ENCODE measurements around the gene ATP5F1D. TPM values are rescaled to one million over a fixed set of nuclear protein-coding genes. Genes with fewer than 3 reads are reported as not detected.

The ATP5F1D gene
- total and polyA plus RNA-seq, 9 donors = 99.2 to 211 (median 165) TPM

DNA sequence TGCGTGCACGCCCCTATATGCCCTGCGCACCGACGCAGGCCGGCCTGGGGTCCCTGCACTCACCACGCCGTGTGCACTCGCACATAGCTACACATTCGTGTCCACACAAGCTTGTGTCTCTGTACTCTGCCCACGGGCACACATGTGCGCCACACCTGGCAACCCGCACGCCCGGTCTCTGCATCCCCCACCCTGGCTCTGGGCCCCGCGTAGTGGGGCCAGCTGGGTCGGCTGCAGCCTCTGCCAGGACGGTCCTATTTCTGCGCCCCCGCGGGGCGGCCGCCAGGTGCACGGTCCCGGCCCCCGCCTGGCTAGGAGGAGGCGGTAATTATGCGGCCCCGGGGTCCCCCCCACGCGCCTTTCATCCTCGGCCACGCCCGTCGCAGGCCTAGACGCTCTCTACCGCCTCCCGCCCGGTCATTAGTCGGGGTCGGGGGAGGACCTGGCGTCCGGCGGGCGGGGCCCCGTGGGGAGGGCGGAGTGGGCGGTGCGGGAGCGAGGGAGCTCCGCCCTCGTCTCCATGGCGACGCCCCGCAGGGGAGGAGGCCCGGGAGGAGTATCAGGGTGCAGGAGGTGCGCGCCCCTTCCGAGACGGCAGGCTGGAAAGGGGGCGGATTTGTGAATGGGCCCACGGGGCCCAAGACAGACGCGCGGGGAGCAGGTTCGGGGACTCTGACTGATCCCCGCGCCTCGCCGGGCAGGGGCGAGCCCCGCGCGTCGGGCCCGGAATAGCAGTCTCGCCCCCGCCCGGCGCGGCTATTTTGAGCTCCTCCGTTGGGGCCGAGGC, 24.8 kb downstream of the ATP5F1D start:
- Histone ChIP-seq H3K27ac (ENCODE audit: low read length) (peak overlapping the region; percentile 78), H3K27me3 (ENCODE audit: control insufficient read depth, insufficient read depth, low read length) (peaks cover 5% of the 10 kb centered on the region), H3K4me3 (ENCODE audit: low read length) (peak overlapping the region; percentile 38), H3K9me3 (replicated peaks; ENCODE audit: control insufficient read depth, low read depth, low read length) (no peaks in the 10 kb centered on the region), H3K4me1 (ENCODE audit: control insufficient read depth, insufficient read depth, low read length) (peaks cover 81% of the 10 kb centered on the region), H3K36me3 (ENCODE audit: control insufficient read depth, insufficient read depth, low read length) (peaks cover 14% of the 10 kb centered on the region)
- under 1% methylated on average over 77 of the region's 84 CpGs for WGBS (ENCODE audit: insufficient coverage)
- DNase-seq = peak; percentile 87

DNA sequence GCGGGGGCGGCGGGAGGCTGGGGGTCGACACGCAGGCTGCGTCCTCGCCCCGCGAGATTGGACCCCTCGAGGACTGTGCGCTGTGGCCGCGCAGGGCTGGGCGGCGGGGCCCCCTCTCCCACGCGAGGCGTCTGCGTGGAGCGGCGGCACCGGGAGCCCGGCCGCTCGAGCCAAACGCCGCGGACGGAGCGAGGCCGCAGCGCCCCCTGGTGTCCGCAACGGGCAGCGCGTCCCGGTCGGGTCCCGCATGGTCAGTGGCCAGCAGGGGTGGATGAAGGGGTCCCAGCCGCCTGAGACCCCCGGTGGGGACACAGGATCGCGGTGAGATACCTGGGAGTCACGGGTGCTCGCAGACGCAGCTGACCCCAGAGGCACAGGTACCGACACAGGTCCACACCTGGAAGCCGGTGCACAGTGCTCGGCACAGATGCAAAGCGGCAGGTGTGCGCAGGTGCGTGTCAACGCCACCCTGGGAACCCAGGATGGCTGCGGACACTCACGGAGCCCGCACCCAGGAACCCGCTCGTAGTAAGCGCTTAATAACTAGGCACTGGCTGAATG, 25.4 kb downstream of the ATP5F1D start:
- under 1% methylated on average over 59 of the region's 59 CpGs for WGBS (ENCODE audit: insufficient coverage)
- Histone ChIP-seq H3K27me3 (ENCODE audit: control insufficient read depth, insufficient read depth, low read length) (peaks cover 5% of the 10 kb centered on the region), H3K27ac (ENCODE audit: low read length) (peak overlapping the region; percentile 78), H3K36me3 (ENCODE audit: control insufficient read depth, insufficient read depth, low read length) (peaks cover 21% of the 10 kb centered on the region), H3K4me3 (ENCODE audit: low read length) (peak overlapping the region; percentile 38), H3K9me3 (replicated peaks; ENCODE audit: control insufficient read depth, low read depth, low read length) (no peaks in the 10 kb centered on the region), H3K4me1 (ENCODE audit: control insufficient read depth, insufficient read depth, low read length) (peaks cover 81% of the 10 kb centered on the region)
- DNase-seq = peak; percentile 74

DNA sequence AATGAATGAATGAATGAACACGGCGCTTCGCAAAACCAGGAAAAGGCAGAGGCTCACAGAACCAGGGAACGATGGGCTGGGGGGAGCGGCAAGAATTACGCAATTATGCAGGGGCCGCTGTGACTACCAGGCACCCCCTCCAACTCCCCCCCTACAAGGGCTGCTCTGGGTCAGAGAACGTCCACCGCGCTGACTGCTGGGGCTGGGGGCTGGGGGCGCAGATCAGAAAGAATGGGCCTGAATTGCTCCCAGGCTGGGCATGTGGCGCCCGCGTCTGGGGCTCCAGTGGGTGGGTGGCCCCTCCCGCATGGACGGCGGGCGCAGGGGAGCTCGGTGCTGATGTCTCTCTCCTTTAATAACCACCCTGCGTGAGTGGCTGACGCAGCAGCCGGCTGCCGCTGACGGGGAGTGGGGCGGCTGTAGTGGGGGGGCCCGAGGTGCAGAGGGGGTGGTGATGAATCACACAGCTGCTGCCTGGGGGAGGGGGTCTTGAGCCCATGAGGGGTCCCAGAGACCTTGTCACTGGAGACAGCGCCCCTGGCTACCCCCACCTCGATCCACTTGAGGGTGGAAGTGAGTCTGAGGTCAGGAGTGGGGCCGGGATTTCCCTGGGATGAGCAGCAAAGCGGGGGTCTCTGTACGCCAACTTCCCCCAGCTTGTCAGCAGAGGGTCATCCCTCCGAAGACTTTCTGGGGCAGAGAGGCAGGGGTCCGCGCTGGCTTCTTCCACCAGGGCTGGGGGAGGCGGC, 26.1 kb downstream of the ATP5F1D start:
- peaks cover 5% of the 10 kb centered on the region for H3K27me3 ChIP-seq (ENCODE audit: control insufficient read depth, insufficient read depth, low read length)
- H3K9me3 ChIP-seq (replicated peaks; ENCODE audit: control insufficient read depth, low read depth, low read length) = no peaks in the 10 kb centered on the region
- DNase-seq = peak; percentile 53
- peak overlapping the region; percentile 1 for H3K4me3 ChIP-seq (ENCODE audit: low read length)
- peak overlapping the region; percentile 82 for H3K27ac ChIP-seq (ENCODE audit: low read length)
- peaks cover 27% of the 10 kb centered on the region for H3K36me3 ChIP-seq (ENCODE audit: control insufficient read depth, insufficient read depth, low read length)
- WGBS (ENCODE audit: insufficient coverage) = 24% methylated on average over 20 of the region's 35 CpGs
- peaks cover 79% of the 10 kb centered on the region for H3K4me1 ChIP-seq (ENCODE audit: control insufficient read depth, insufficient read depth, low read length)

DNA sequence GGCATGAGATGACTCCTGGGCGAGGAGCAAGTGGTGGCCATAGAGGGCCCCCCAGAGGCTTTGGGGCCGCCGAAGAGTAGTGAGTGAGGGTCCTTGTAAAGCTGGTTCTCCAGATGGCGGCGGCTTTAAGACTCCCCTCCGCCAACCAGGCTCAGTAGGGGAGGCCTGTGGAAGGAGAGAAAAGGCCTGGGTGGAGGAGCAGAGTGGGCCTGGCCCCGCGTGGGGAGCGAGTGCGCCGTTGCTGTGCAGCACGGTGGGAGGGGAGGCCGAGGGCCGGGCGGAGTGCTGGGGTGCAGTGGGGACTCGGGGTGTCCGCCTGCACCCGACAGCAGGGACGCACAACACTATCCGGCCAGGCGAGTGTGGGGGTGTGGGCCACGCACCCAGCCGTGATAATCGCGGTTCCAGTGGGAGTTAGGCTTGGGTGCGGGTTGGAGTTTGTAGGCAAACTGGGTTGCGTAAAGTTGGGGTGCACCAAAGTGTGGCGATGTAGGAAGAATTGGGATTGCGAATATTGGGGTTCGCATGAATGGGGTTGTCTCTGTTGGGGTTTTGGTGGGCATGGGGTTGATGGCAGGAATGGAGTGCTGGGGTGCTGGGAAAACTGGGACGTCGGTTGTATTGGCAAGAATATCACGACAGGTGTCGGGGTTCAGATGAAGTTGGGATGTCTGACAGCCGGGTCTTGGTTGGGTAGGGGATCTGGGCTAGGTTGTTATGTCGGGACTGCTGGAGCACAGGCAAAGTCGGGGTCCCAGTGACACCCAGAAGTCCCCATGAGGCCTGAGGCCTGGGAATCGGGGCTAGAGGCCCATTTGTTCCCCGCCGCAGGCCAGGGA, 26.9 kb downstream of the ATP5F1D start:
- H3K27ac ChIP-seq (ENCODE audit: low read length) = peak overlapping the region; percentile 82
- DNase-seq = peak; percentile 46
- no peaks in the 10 kb centered on the region for H3K9me3 ChIP-seq (replicated peaks; ENCODE audit: control insufficient read depth, low read depth, low read length)
- H3K4me1 ChIP-seq (ENCODE audit: control insufficient read depth, insufficient read depth, low read length) = peaks cover 80% of the 10 kb centered on the region
- H3K36me3 ChIP-seq (ENCODE audit: control insufficient read depth, insufficient read depth, low read length) = peaks cover 35% of the 10 kb centered on the region
- H3K27me3 ChIP-seq (ENCODE audit: control insufficient read depth, insufficient read depth, low read length) = peaks cover 5% of the 10 kb centered on the region
- WGBS (ENCODE audit: insufficient coverage) = 46% methylated on average over 37 of the region's 40 CpGs
- H3K4me3 ChIP-seq (ENCODE audit: low read length) = no peak overlapping the region

DNA sequence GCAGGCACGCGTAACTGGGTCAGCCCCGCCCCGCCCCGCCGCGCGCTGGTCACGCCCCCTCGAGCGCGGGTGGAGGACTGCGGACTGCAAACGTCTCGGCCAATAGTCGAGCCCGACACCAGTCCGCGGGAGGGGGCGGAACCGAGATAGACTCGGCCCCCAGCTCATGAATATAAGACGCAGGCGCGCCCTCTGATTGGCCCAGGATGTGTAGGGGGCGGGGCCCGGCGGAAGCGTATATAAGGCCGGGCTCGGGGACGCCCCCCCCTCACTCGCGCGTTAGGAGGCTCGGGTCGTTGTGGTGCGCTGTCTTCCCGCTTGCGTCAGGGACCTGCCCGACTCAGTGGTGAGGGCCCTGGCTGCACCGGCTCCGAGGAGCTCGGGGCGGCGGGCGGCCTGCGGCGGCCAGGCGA, 27.5 kb downstream of the ATP5F1D start, which contains the start of gene CIRBP:
CIRBP (plus strand) TSS at position 268 of the 413 bp plus-strand sequence. CDS start 1,602 bp downstream, outside the sequence.
- Histone ChIP-seq H3K4me3 (ENCODE audit: low read length) (peak within 1 kb of the TSS; percentile 95), H3K27me3 (ENCODE audit: control insufficient read depth, insufficient read depth, low read length) (peaks cover 5% of the 10 kb centered on the region), H3K27ac (ENCODE audit: low read length) (peak within 1 kb of the TSS; percentile 99), H3K4me1 (ENCODE audit: control insufficient read depth, insufficient read depth, low read length) (peaks cover 86% of the 10 kb centered on the region), H3K36me3 (ENCODE audit: control insufficient read depth, insufficient read depth, low read length) (peaks cover 42% of the 10 kb centered on the region), H3K9me3 (replicated peaks; ENCODE audit: control insufficient read depth, low read depth, low read length) (no peaks in the 10 kb centered on the region)
- WGBS (ENCODE audit: insufficient coverage) = under 1% methylated on average over 50 of the region's 50 CpGs
- DNase-seq = peak; percentile 100

DNA sequence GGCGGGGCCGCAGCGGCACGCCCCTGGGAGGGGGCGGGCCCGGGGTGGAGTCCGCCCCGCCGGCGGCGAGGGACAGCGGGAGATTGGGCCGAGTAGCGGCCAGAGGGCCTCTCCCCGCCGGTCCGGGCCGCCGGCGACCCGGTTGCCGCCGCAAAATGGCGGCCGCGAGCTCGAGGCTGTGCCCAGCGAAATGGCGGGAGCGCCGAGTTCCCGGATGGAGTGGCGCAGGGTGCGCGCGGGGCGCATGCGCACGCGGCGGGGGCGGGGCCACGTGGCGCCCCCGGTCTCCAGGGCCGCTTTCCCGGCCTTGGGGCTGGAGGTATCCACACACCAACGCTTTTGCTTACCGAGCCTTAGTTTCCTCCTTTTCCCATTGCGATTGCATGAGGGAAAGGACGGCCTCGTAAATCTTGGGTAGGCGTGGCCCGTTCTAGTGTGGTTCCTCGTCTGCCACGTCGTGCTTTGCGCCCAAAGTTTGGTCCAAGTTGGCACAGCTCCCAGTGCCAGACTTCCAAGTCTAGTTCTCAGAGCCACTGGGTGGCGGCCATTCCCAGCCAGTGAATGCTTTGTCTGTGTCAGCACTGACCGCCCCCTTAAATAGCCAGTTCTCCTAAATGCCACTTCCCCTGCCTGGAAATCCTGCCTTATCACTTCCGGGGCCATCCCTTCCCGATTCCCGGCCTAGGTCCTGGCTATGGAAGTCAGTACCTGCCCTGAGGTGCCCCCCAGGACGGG, 28.1 kb downstream of the ATP5F1D start:
- no peaks in the 10 kb centered on the region for H3K9me3 ChIP-seq (replicated peaks; ENCODE audit: control insufficient read depth, low read depth, low read length)
- H3K4me1 ChIP-seq (ENCODE audit: control insufficient read depth, insufficient read depth, low read length) = peaks cover 87% of the 10 kb centered on the region
- peaks cover 5% of the 10 kb centered on the region for H3K27me3 ChIP-seq (ENCODE audit: control insufficient read depth, insufficient read depth, low read length)
- under 1% methylated on average over 61 of the region's 64 CpGs for WGBS (ENCODE audit: insufficient coverage)
- H3K36me3 ChIP-seq (ENCODE audit: control insufficient read depth, insufficient read depth, low read length) = peaks cover 47% of the 10 kb centered on the region
- peak overlapping the region; percentile 99 for H3K27ac ChIP-seq (ENCODE audit: low read length)
- H3K4me3 ChIP-seq (ENCODE audit: low read length) = peak overlapping the region; percentile 95
- DNase-seq = peak; percentile 94

DNA sequence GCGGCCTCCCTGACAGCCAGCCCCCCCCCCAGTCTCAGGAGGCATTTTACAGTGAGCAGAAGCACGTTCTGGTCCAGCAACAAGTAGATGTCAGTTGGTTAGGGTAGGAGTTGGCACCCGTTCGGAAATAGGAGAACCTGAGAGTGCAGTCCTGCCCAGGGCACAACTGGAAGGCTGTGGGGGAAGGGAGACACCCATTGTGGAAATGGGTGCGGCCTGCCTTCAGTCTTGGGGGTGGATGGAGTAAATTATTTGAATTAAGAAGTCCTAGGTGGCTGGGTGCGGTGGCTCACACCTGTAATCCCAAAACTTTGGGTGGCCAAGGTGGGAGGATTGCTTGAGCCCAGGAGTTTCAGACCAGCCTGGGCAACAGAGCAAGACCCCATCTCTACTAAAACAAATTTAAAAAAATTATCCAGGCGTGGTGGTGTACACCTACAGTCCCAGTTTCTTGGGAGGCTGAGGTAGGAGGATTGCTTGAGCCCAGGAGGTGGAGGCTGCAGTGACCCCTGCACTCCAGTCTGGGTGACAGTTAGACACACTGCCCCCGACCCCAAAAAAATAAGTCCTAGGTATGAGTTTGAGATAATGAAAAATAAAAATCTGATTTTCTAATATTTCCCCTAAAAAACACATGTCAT, 28.8 kb downstream of the ATP5F1D start:
- H3K27me3 ChIP-seq (ENCODE audit: control insufficient read depth, insufficient read depth, low read length) = peaks cover 5% of the 10 kb centered on the region
- H3K4me1 ChIP-seq (ENCODE audit: control insufficient read depth, insufficient read depth, low read length) = peaks cover 86% of the 10 kb centered on the region

DNA sequence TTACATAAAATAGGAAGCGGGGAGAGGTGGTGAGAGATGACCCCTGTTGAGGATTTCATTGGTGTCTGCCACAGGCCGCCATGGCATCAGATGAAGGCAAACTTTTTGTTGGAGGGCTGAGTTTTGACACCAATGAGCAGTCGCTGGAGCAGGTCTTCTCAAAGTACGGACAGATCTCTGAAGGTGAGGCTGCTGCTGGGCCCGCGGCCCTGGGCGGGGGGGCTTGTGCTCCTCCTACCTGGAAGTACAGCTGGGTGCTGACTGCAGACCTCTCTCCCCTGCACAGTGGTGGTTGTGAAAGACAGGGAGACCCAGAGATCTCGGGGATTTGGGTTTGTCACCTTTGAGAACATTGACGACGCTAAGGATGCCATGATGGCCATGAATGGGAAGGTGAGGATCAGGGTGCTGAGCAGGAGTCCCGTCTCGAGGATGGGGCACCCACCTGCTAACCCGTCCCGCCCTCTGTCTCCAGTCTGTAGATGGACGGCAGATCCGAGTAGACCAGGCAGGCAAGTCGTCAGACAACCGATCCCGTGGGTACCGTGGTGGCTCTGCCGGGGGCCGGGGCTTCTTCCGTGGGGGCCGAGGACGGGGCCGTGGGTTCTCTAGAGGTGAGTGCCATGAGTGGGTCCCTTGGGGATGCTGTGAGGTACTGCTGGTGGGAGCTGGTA, 29.4 kb downstream of the ATP5F1D start:
- 66% methylated on average over 17 of the region's 26 CpGs for WGBS (ENCODE audit: insufficient coverage)
- peaks cover 81% of the 10 kb centered on the region for H3K4me1 ChIP-seq (ENCODE audit: control insufficient read depth, insufficient read depth, low read length)
- H3K36me3 ChIP-seq (ENCODE audit: control insufficient read depth, insufficient read depth, low read length) = peaks cover 52% of the 10 kb centered on the region
- H3K27me3 ChIP-seq (ENCODE audit: control insufficient read depth, insufficient read depth, low read length) = peaks cover 5% of the 10 kb centered on the region
- H3K27ac ChIP-seq (ENCODE audit: low read length) = peak overlapping the region; percentile 55
- H3K9me3 ChIP-seq (replicated peaks; ENCODE audit: control insufficient read depth, low read depth, low read length) = no peaks in the 10 kb centered on the region
- DNase-seq = peak; percentile 33
- peak overlapping the region; percentile 3 for H3K4me3 ChIP-seq (ENCODE audit: low read length)

More for the DNA sequence above, 28.8 kb downstream of the ATP5F1D start:
- WGBS (ENCODE audit: insufficient coverage) = 20% methylated on average over 3 of the region's 8 CpGs
- Histone ChIP-seq H3K9me3 (replicated peaks; ENCODE audit: control insufficient read depth, low read depth, low read length) (no peaks in the 10 kb centered on the region), H3K27ac (ENCODE audit: low read length) (peak overlapping the region; percentile 99), H3K36me3 (ENCODE audit: control insufficient read depth, insufficient read depth, low read length) (peaks cover 52% of the 10 kb centered on the region), H3K4me3 (ENCODE audit: low read length) (peak overlapping the region; percentile 95)
- DNase-seq = peak; percentile 70

All from muscle of leg (tissue), 11 donors.